Stimulated activated CD8-positive, alpha-beta memory T cell treated with anti-CD3 and anti-CD28 coated beads, Interleukin-2, amount 100 ng/mL, for 48 hours (primary cell): ENCODE measurements around the gene ATP10A.

ENCODE experiments used
- DNase-seq, 2 donors: peaks; one replicate each; pipeline ENCODE4 v3.0.0-alpha.2; 2020; ENCODE audit warnings: low read depth in 2 of 2

The ATP10A gene

GRCh38 chr15:25700916-25701315 is 162.2 kb downstream of the ATP10A start:
- DNase-seq = no peak

- DNase-seq = no peak
Observed at GRCh38 chr15:25697586-25697985, 165.5 kb downstream of the ATP10A start.

- DNase-seq = no peak
Observed at GRCh38 chr15:25695875-25696760, 167.0 kb downstream of the ATP10A start.

GRCh38 chr15:25694823-25695312 is 168.3 kb downstream of the ATP10A start:
- DNase-seq = no peak

GRCh38 chr15:25694239-25694584 is 168.9 kb downstream of the ATP10A start:
- no peak for DNase-seq

GRCh38 chr15:25693321-25694238 is 169.5 kb downstream of the ATP10A start:
- peak; percentile 9 to 21 for DNase-seq

- no peak for DNase-seq
Observed at GRCh38 chr15:25691544-25692430, 171.3 kb downstream of the ATP10A start.

GRCh38 chr15:25690673-25691543 is 172.2 kb downstream of the ATP10A start:
- no peak for DNase-seq

- no peak for DNase-seq
Observed at GRCh38 chr15:25689592-25689991, 173.5 kb downstream of the ATP10A start.

- DNase-seq = no peak
Observed at GRCh38 chr15:25688166-25688565, 175.0 kb downstream of the ATP10A start.

- no peak for DNase-seq
Observed at GRCh38 chr15:25687689-25688088, 175.4 kb downstream of the ATP10A start.

GRCh38 chr15:25687276-25687675 is 175.9 kb downstream of the ATP10A start:
- DNase-seq = no peak

- DNase-seq = no peak
Observed at GRCh38 chr15:25686780-25687179, 176.3 kb downstream of the ATP10A start.

GRCh38 chr15:25684521-25685431 is 178.4 kb downstream of the ATP10A start:
- no peak for DNase-seq

- DNase-seq = no peak
Observed at GRCh38 chr15:25683911-25684310, 179.2 kb downstream of the ATP10A start.

GRCh38 chr15:25683415-25683814 is 179.7 kb downstream of the ATP10A start:
- DNase-seq = no peak

- DNase-seq = no peak
Observed at GRCh38 chr15:25682340-25682739, 180.8 kb downstream of the ATP10A start.

- no peak for DNase-seq
Observed at GRCh38 chr15:25680686-25681025, 182.5 kb downstream of the ATP10A start.

- DNase-seq = no peak
Observed at GRCh38 chr15:25679964-25680685, 183.0 kb downstream of the ATP10A start.
